ENCODE measurements around the gene SPATA31D3.
"Not testable (repeated sequence)": the region's sequence is repeated elsewhere in the genome, so short reads cannot be mapped to it uniquely, and the experiment has no call there.

The SPATA31D3 gene

GRCh38 chr9:81955625-81956024 lies 12.3 kb downstream of the SPATA31D3 start:
- DNase-seq (ENCODE audit: low spot score in 2 of 2) (no peak), ATAC-seq (no peak)
- Mint-ChIP-seq H3K4me1 (no peaks in the 10 kb centered on the region), H3K9me3 (peaks cover 23% of the 10 kb centered on the region), H3K4me3 (no peak overlapping the region), H3K36me3 (no peaks in the 10 kb centered on the region), H3K27ac (no peak overlapping the region)

- H3K9me3 Mint-ChIP-seq = peaks cover 5% of the 10 kb centered on the region
- H3K36me3 Mint-ChIP-seq = no peaks in the 10 kb centered on the region
- ATAC-seq (no peak), DNase-seq (ENCODE audit: low spot score in 2 of 2) (no peak)
- H3K4me3 Mint-ChIP-seq = no peak overlapping the region
- no peaks in the 10 kb centered on the region for H3K4me1 Mint-ChIP-seq
- no peak overlapping the region for H3K27ac Mint-ChIP-seq
These were observed 21.2 kb downstream of the SPATA31D3 start for GRCh38 chr9:81964218-81965171.

GRCh38 chr9:81968026-81968425 lies 24.7 kb downstream of the SPATA31D3 start:
- ATAC-seq (no peak), DNase-seq (ENCODE audit: low spot score in 2 of 2) (no peak)
- H3K9me3 Mint-ChIP-seq = peaks cover 5% of the 10 kb centered on the region
- H3K4me1 Mint-ChIP-seq = no peaks in the 10 kb centered on the region
- H3K27ac Mint-ChIP-seq = no peak overlapping the region
- no peaks in the 10 kb centered on the region for H3K36me3 Mint-ChIP-seq
- H3K4me3 Mint-ChIP-seq = no peak overlapping the region

GRCh38 chr9:81969971-81970370 lies 26.7 kb downstream of the SPATA31D3 start:
- Mint-ChIP-seq H3K4me1 (no peaks in the 10 kb centered on the region), H3K9me3 (peaks cover 5% of the 10 kb centered on the region), H3K27ac (no peak overlapping the region), H3K36me3 (no peaks in the 10 kb centered on the region), H3K4me3 (no peak overlapping the region)
- ATAC-seq = no peak
- DNase-seq (ENCODE audit: low spot score in 2 of 2) = no peak

- Mint-ChIP-seq H3K36me3 (no peaks in the 10 kb centered on the region), H3K9me3 (peaks cover 5% of the 10 kb centered on the region), H3K4me1 (no peaks in the 10 kb centered on the region), H3K27ac (no peak overlapping the region), H3K4me3 (no peak overlapping the region)
- ATAC-seq = no peak
- DNase-seq (ENCODE audit: low spot score in 2 of 2) = no peak
These were observed 28.4 kb downstream of the SPATA31D3 start for GRCh38 chr9:81971727-81972126.

GRCh38 chr9:81974764-81975163 lies 31.5 kb downstream of the SPATA31D3 start:
- no peaks in the 10 kb centered on the region for H3K36me3 Mint-ChIP-seq
- no peak overlapping the region for H3K27ac Mint-ChIP-seq
- DNase-seq (ENCODE audit: low spot score in 2 of 2) = no peak
- H3K9me3 Mint-ChIP-seq = no peaks in the 10 kb centered on the region
- H3K4me3 Mint-ChIP-seq = no peak overlapping the region
- ATAC-seq = no peak
- H3K4me1 Mint-ChIP-seq = no peaks in the 10 kb centered on the region

GRCh38 chr9:81976351-81976750 lies 33.1 kb downstream of the SPATA31D3 start:
- Mint-ChIP-seq H3K4me3 (no peak overlapping the region), H3K36me3 (no peaks in the 10 kb centered on the region), H3K4me1 (no peaks in the 10 kb centered on the region), H3K27ac (no peak overlapping the region), H3K9me3 (peaks cover 2% of the 10 kb centered on the region)
- no peak for DNase-seq (ENCODE audit: low spot score in 2 of 2)
- ATAC-seq = no peak

- no peak for ATAC-seq
- no peaks in the 10 kb centered on the region for H3K36me3 Mint-ChIP-seq
- H3K27ac Mint-ChIP-seq = no peak overlapping the region
- DNase-seq (ENCODE audit: low spot score in 2 of 2) = no peak
- no peak overlapping the region for H3K4me3 Mint-ChIP-seq
- peaks cover 2% of the 10 kb centered on the region for H3K9me3 Mint-ChIP-seq
- H3K4me1 Mint-ChIP-seq = no peaks in the 10 kb centered on the region
These were observed 35.9 kb downstream of the SPATA31D3 start for GRCh38 chr9:81979196-81979595.

- Mint-ChIP-seq H3K4me3 (no peak overlapping the region), H3K9me3 (peaks cover 2% of the 10 kb centered on the region), H3K36me3 (no peaks in the 10 kb centered on the region), H3K4me1 (no peaks in the 10 kb centered on the region), H3K27ac (no peak overlapping the region)
- DNase-seq (ENCODE audit: low spot score in 2 of 2) = no peak
- ATAC-seq = no peak
These were observed 37.3 kb downstream of the SPATA31D3 start for GRCh38 chr9:81980568-81980967.

GRCh38 chr9:81981883-81982282 lies 38.6 kb downstream of the SPATA31D3 start:
- H3K36me3 Mint-ChIP-seq = no peaks in the 10 kb centered on the region
- H3K4me3 Mint-ChIP-seq = no peak overlapping the region
- peaks cover 2% of the 10 kb centered on the region for H3K9me3 Mint-ChIP-seq
- H3K4me1 Mint-ChIP-seq = no peaks in the 10 kb centered on the region
- DNase-seq (ENCODE audit: low spot score in 2 of 2) (no peak), ATAC-seq (no peak)
- no peak overlapping the region for H3K27ac Mint-ChIP-seq

- peaks cover 2% of the 10 kb centered on the region for H3K9me3 Mint-ChIP-seq
- H3K4me1 Mint-ChIP-seq = no peaks in the 10 kb centered on the region
- no peak overlapping the region for H3K4me3 Mint-ChIP-seq
- no peaks in the 10 kb centered on the region for H3K36me3 Mint-ChIP-seq
- H3K27ac Mint-ChIP-seq = no peak overlapping the region
- no peak for DNase-seq (ENCODE audit: low spot score in 2 of 2)
- ATAC-seq = no peak
These were observed 41.6 kb downstream of the SPATA31D3 start for GRCh38 chr9:81984928-81985327.

- no peaks in the 10 kb centered on the region for H3K9me3 Mint-ChIP-seq
- no peak for DNase-seq (ENCODE audit: low spot score in 2 of 2)
- no peaks in the 10 kb centered on the region for H3K36me3 Mint-ChIP-seq
- no peak overlapping the region for H3K27ac Mint-ChIP-seq
- ATAC-seq = no peak
- no peak overlapping the region for H3K4me3 Mint-ChIP-seq
- H3K4me1 Mint-ChIP-seq = no peaks in the 10 kb centered on the region
These were observed 42.8 kb downstream of the SPATA31D3 start for GRCh38 chr9:81986051-81986450.

GRCh38 chr9:81988472-81988871 lies 45.2 kb downstream of the SPATA31D3 start, which contains the start of gene SPATA31D1:
TSS of gene SPATA31D1 (plus strand) at chr9:81988772. CDS start at chr9:81988819, 47 bp downstream.
- not testable (repeated sequence) for ATAC-seq; H3K27ac Mint-ChIP-seq; H3K36me3 Mint-ChIP-seq; H3K4me1 Mint-ChIP-seq; H3K9me3 Mint-ChIP-seq; DNase-seq (ENCODE audit: low spot score in 2 of 2); H3K4me3 Mint-ChIP-seq

- no peaks in the 10 kb centered on the region for H3K9me3 Mint-ChIP-seq
- H3K4me3 Mint-ChIP-seq = no peak overlapping the region
- H3K27ac Mint-ChIP-seq = no peak overlapping the region
- no peaks in the 10 kb centered on the region for H3K4me1 Mint-ChIP-seq
- DNase-seq (ENCODE audit: low spot score in 2 of 2) (no peak), ATAC-seq (no peak)
- no peaks in the 10 kb centered on the region for H3K36me3 Mint-ChIP-seq
These were observed 46.4 kb downstream of the SPATA31D3 start for GRCh38 chr9:81989700-81990099.

GRCh38 chr9:81993656-81994055 lies 50.4 kb downstream of the SPATA31D3 start:
- H3K36me3 Mint-ChIP-seq = no peaks in the 10 kb centered on the region
- H3K9me3 Mint-ChIP-seq = no peaks in the 10 kb centered on the region
- no peaks in the 10 kb centered on the region for H3K4me1 Mint-ChIP-seq
- DNase-seq (ENCODE audit: low spot score in 2 of 2) = no peak
- H3K27ac Mint-ChIP-seq = no peak overlapping the region
- H3K4me3 Mint-ChIP-seq = no peak overlapping the region
- ATAC-seq = no peak
